ENCODE results near the gene ATF5.

ATF5 gene

DNA sequence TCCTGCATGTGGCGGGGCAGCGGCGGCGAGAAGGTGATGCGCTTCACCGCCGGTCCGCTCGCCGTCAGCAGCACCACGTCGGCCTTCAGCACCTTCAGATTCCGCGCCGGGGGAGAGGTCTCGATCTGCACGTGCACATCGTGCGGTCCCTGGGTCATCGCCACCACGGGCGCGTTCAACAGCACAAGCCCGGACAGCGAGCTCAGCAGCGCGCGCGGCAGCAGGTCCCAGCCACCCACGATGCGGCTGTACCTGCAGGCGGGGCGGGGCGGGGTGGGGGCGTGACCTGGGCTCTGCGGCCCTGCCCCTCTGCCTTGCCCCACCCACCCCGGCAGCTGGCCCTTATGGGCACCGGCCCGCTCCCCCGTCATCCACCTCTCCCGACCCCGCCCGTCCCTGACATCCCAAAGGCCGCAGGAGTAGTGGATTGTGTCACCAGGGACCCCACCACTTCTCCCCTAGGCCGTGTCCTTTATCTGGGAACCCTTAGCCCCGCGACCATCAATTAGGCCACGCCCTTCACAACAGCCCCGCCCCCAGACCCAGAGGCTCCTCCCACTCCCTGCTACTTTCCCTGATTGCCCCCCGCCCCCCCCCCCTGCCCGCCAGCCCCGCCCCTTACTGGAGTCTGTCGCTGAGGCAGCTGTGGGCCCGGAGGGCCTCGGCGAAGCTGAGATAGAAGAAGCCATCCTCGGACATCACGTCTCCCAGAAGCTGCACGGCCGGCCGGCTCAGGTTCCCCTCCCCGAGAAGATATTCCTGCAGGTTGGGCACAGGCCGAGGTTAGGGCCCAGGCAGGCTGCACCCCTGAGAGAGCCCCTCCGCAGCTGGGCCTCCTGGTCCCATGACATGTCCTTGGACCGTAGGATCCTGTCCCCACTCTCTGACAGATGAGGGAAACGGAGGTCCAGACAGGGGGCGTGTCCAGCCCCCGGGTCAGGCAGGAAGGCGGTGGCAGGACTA, 38.4 kb upstream of the ATF5 start:
- TF ChIP-seq, protein P1, sequence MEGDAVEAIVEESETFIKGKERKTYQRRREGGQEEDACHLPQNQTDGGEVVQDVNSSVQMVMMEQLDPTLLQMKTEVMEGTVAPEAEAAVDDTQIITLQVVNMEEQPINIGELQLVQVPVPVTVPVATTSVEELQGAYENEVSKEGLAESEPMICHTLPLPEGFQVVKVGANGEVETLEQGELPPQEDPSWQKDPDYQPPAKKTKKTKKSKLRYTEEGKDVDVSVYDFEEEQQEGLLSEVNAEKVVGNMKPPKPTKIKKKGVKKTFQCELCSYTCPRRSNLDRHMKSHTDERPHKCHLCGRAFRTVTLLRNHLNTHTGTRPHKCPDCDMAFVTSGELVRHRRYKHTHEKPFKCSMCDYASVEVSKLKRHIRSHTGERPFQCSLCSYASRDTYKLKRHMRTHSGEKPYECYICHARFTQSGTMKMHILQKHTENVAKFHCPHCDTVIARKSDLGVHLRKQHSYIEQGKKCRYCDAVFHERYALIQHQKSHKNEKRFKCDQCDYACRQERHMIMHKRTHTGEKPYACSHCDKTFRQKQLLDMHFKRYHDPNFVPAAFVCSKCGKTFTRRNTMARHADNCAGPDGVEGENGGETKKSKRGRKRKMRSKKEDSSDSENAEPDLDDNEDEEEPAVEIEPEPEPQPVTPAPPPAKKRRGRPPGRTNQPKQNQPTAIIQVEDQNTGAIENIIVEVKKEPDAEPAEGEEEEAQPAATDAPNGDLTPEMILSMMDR (conservative IDR thresholded peaks at IDR 0.05): peak; percentile 46
- no peak overlapping the region for H3K27ac ChIP-seq

DNA sequence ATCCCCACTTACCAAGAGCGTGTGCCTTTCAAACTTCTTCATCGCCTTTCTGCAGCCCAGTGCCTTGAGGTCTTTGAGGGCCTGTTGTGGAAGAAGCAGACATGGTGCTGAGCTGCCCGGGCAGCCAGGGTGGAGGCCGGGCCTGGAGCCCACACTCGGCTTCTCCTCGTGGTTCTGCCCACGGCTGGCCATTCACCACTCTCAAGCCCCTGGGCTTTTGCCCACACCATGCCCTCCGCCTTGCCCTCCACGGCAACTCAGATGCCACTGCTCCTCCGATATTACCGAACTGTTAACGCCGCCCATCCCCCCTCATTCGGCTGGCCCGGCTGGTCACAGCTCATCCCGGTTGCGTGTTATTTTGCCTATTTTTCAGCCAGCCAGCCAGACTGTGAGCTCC, 37.6 kb upstream of the ATF5 start:
- TF ChIP-seq, protein P1 (conservative IDR thresholded peaks at IDR 0.05): no peak
- no peak overlapping the region for H3K27ac ChIP-seq

GRCh38 chr19:49892716-49893115, 36.3 kb upstream of the ATF5 start:
- TF ChIP-seq, protein P1 (conservative IDR thresholded peaks at IDR 0.05): no peak
- no peak overlapping the region for H3K27ac ChIP-seq

- TF ChIP-seq, protein P1 (conservative IDR thresholded peaks at IDR 0.05): no peak
- no peak overlapping the region for H3K27ac ChIP-seq
Measured at GRCh38 chr19:49894011-49894664, 34.9 kb upstream of the ATF5 start.

DNA sequence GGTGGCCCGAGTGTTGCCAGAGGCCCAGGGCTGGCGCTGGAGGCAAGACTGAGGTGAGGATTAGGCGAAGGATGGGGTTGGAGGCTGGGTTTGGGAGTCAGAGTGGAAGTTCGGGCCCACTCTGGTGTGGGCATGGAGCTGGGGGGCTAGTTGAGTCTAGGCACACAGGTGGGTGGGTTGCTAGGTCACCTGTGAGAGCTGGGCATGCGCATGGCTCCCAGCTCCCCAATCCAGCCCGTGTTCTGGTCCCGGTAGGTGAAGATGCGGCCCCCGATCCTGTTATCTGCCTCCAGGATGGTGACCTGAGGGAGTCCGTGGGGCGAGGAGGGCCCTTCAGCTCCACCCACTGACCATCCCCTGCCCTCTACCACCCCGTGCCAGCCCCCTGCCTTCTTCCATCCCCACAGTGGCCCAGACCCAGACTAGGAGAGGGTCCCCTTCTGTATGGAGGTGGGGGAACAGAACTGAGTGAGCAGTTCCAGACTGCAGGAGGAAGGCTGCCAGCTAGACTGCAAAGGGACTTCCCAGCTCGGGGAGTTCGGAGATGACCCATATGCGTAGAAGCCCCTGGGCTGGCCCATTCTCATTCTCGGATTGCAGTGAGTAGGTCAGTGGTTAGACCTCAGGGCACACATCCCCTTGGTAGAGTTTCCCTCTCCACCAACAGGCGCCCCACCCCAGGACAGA, 34.0 kb upstream of the ATF5 start:
- H3K27ac ChIP-seq: no peak overlapping the region
- TF ChIP-seq, protein P1 (conservative IDR thresholded peaks at IDR 0.05): no peak

DNA sequence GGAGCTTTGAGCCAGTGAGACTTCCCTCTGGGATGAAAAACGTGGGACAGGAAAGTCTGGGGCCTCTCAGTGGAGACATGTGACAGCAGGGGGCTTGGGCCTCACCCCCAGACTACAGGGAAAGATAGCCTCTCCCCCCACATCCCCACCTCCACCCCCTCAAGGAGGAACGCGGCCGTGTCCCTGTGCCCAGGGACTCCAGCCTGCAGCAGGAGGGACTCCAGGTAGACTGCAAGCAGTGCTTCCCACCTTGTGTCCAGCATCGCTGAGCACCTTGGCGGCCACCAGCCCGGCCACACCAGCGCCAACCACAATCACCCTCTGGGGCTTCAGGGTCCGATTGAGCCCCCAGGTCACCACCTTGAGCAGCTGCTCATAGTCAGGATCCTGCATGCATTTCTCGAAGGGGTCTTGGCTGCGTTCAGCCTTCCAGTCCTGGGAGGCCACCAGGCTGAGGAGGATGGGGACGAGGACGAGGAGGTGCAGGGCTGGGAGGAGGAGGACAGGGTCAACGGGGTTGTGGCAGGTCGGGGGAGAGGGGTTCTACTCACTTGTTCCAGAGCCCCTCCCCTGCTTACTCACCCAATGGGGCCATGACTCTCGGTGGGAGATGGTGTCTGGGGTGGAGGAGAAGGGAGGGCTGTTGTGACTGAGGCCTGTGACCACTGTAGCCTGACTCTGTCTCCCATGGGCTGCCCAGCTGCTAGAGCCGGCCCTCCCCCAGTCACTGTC, 33.3 kb upstream of the ATF5 start:
- H3K27ac ChIP-seq: no peak overlapping the region
- TF ChIP-seq, protein P1 (conservative IDR thresholded peaks at IDR 0.05): no peak
